C4-2B (cell line): ENCODE measurements around the gene GALNT14.

Source experiments
- ZFX ChIP-seq: fragments of 450-650 bp; IDR thresholded peaks from 2 replicates; pipeline ENCODE4 v1.6.1; 2017
- TF ChIP-seq, protein P1 (sequence below): fragments of 450-650 bp; conservative IDR thresholded peaks from 2 replicates; pipeline ENCODE4 v1.5.1; 2017; ENCODE audit warnings: mild to moderate bottlenecking

GRCh38 chr2:31109633-31110192, 28.5 kb downstream of the GALNT14 start:
- no peak for TF ChIP-seq ZFX
- TF ChIP-seq, protein P1, sequence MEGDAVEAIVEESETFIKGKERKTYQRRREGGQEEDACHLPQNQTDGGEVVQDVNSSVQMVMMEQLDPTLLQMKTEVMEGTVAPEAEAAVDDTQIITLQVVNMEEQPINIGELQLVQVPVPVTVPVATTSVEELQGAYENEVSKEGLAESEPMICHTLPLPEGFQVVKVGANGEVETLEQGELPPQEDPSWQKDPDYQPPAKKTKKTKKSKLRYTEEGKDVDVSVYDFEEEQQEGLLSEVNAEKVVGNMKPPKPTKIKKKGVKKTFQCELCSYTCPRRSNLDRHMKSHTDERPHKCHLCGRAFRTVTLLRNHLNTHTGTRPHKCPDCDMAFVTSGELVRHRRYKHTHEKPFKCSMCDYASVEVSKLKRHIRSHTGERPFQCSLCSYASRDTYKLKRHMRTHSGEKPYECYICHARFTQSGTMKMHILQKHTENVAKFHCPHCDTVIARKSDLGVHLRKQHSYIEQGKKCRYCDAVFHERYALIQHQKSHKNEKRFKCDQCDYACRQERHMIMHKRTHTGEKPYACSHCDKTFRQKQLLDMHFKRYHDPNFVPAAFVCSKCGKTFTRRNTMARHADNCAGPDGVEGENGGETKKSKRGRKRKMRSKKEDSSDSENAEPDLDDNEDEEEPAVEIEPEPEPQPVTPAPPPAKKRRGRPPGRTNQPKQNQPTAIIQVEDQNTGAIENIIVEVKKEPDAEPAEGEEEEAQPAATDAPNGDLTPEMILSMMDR: no peak
